ENCODE measurements around the gene PDGFA. TPM values are rescaled to one million over a fixed set of nuclear protein-coding genes. Genes with fewer than 3 reads are reported as not detected.

Gene PDGFA
- total RNA-seq, 1 donor from 2014 or later = 26.0 TPM

DNA sequence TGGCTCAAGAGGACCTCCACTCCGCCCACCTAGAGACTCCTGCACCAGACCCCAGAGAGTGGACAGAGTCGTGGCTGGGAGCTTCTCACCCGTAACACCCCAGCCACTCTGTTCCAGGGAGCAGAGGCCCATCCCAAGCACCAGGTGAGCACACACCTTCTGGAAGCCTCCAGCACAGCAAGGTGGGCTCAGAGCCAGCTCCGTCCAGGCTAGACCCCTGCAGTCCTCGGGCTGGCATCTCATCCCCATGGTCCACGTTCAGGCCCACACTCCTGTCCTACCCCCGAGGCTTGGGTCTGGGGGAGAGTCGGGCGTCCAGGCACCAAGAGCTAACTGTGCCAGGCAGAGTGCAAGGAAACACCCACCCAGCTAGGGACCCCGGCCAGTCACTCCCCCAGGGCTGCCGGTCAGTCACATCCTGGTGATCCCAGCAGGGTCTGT lies 13.2 kb downstream of the PDGFA start:
- Histone ChIP-seq H3K36me3 (peaks cover 38% of the 10 kb centered on the region), H3K9me3 (replicated peaks) (no peaks in the 10 kb centered on the region), H3K4me1 (peaks cover 29% of the 10 kb centered on the region), H3K27ac (replicated peaks) (no peak overlapping the region), H3K4me3 (no peak overlapping the region), H3K27me3 (ENCODE audit: low read depth) (no peaks in the 10 kb centered on the region)
- TF ChIP-seq, protein P1, sequence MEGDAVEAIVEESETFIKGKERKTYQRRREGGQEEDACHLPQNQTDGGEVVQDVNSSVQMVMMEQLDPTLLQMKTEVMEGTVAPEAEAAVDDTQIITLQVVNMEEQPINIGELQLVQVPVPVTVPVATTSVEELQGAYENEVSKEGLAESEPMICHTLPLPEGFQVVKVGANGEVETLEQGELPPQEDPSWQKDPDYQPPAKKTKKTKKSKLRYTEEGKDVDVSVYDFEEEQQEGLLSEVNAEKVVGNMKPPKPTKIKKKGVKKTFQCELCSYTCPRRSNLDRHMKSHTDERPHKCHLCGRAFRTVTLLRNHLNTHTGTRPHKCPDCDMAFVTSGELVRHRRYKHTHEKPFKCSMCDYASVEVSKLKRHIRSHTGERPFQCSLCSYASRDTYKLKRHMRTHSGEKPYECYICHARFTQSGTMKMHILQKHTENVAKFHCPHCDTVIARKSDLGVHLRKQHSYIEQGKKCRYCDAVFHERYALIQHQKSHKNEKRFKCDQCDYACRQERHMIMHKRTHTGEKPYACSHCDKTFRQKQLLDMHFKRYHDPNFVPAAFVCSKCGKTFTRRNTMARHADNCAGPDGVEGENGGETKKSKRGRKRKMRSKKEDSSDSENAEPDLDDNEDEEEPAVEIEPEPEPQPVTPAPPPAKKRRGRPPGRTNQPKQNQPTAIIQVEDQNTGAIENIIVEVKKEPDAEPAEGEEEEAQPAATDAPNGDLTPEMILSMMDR (IDR thresholded peaks at IDR 0.05; ENCODE audit: borderline replicate concordance) = no peak
- DNase-seq = peak; percentile 8
- intact Hi-C loops (cut with micrococcal nuclease) = no loop called here

DNA sequence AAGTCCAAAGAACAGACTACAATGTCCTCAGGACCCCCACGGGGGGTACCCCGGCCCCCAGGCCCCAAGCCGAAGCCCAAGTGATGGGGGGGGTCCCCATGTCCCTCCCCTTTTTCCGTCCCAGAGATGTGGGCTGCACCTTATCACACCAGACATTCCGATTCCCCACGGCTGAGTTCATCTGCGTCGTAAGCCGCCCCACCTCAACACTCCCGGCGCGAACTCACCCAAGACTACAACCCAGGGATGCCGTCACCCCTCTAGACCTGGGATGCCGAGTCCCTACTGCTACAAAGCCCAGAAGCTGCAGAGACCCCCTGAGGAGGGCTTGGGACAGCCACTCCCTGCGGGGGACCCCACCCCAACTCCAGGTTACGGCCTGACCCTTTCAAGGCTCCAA lies 14.5 kb downstream of the PDGFA start:
- DNase-seq = peak; percentile 5
- H3K4me1 ChIP-seq = peaks cover 29% of the 10 kb centered on the region
- no peak overlapping the region for H3K4me3 ChIP-seq
- no peak overlapping the region for H3K27ac ChIP-seq (replicated peaks)
- H3K9me3 ChIP-seq (replicated peaks) = no peaks in the 10 kb centered on the region
- TF ChIP-seq, protein P1 (IDR thresholded peaks at IDR 0.05; ENCODE audit: borderline replicate concordance) = no peak
- no peaks in the 10 kb centered on the region for H3K27me3 ChIP-seq (ENCODE audit: low read depth)
- H3K36me3 ChIP-seq = peaks cover 44% of the 10 kb centered on the region
- intact Hi-C loops (cut with micrococcal nuclease) = no loop called here

DNA sequence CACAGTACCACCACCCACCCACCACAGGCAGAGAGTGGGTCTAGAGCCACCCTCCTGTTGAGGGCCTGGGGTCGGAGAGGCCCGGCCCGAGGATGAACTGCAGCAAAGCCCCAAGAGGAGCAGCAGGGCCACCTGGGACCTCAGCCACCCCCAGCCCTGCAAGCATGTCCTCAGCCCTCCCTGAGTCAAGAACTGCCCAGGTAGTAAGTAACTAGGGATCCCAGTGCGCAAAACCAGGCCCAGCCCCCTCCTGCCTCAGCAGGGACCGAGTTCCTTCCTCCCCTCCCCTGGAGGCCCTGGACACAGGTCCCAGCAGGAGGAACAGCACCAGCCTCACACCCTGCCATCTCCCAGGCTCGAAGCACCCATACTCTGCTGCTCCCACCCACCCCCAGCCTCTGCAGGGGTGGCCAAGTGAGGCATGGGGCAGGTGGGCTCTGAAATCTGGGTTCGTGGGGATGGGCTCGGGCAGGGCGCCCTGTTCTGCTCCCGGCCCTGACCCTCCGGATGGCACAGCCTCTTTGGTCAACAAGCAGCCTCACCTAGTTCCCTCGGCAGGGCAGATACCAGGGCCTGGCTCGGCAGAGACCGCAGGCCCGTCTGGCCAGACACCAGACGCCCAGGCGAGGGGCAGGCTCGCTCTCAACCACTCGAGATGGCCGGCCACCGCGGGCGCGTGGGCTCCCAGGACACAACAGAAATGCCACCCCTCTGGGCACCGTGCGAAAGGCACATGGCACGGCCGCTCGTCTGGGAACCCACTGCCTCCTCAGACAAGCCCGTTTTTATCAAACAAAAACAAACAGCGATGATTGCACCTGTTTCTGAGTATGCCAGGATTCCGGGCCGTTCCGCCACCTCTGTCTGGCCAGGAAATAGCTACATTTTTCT lies 15.2 kb downstream of the PDGFA start:
- Histone ChIP-seq H3K27ac (replicated peaks) (peak overlapping the region; percentile 40), H3K36me3 (peaks cover 43% of the 10 kb centered on the region), H3K27me3 (ENCODE audit: low read depth) (no peaks in the 10 kb centered on the region), H3K9me3 (replicated peaks) (no peaks in the 10 kb centered on the region), H3K4me1 (peaks cover 29% of the 10 kb centered on the region), H3K4me3 (no peak overlapping the region)
- intact Hi-C loops (cut with micrococcal nuclease) = no loop called here
- DNase-seq = peak; percentile 12
- TF ChIP-seq, protein P1 (IDR thresholded peaks at IDR 0.05; ENCODE audit: borderline replicate concordance) = no peak

DNA sequence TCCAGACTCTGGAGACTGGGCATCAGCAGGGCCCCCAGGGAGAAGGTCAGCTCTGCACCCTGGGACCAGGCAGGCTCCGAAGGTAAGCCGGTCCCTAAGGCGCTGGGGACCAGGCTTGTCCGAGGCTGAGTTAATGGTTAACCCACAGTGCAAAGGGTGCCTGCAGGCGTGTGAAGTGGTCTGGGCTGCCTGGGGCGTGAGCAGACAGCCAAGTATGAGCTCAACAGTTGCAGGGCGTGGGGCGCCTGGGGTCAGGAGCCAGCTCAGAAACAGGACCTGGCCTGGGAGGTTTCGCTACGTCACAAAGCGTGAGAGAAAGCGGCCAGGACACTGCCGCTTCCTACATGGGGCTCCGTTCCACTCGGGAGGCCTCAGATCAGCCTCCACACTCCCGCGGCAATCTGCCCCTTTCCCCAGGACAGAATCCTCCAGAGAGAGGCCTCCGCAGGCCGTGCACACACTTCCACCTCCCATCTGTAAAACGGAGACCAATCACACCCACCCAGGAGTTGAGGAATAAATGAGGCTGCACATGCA lies 16.0 kb downstream of the PDGFA start:
- Histone ChIP-seq H3K4me3 (no peak overlapping the region), H3K27ac (replicated peaks) (peak overlapping the region; percentile 40), H3K9me3 (replicated peaks) (no peaks in the 10 kb centered on the region)

DNA sequence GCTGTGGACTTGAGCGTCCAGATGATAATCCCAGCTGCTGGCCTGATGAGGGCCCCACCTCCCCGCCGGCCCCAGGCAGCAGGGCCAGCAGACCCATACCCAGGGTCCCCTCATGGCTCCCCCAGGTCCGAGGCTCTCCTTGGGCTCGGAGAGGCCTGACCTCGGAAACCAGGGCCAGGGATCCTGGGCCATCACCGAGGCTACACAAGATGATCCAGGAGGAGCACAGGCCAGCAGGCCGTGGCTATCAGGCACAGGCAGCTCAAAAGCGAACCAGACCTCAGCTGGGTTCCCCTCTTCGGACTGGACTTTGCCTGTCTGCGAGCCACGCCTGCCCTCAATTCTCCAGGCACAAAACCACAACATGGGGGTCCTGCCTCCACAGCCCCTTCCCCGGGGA lies 17.4 kb downstream of the PDGFA start:
- H3K9me3 ChIP-seq (replicated peaks) = no peaks in the 10 kb centered on the region
- peaks cover 50% of the 10 kb centered on the region for H3K36me3 ChIP-seq
- no peaks in the 10 kb centered on the region for H3K27me3 ChIP-seq (ENCODE audit: low read depth)
- peaks cover 36% of the 10 kb centered on the region for H3K4me1 ChIP-seq
- intact Hi-C loops (cut with micrococcal nuclease) = no loop called here
- H3K27ac ChIP-seq (replicated peaks) = no peak overlapping the region
- no peak overlapping the region for H3K4me3 ChIP-seq
- DNase-seq = peak; percentile 10
- TF ChIP-seq, protein P1 (IDR thresholded peaks at IDR 0.05; ENCODE audit: borderline replicate concordance) = no peak

More for the DNA sequence above, 16.0 kb downstream of the PDGFA start:
- Histone ChIP-seq H3K36me3 (peaks cover 43% of the 10 kb centered on the region), H3K4me1 (peaks cover 36% of the 10 kb centered on the region), H3K27me3 (ENCODE audit: low read depth) (no peaks in the 10 kb centered on the region)
- TF ChIP-seq, protein P1 (IDR thresholded peaks at IDR 0.05; ENCODE audit: borderline replicate concordance) = no peak
- DNase-seq = peak; percentile 55
- intact Hi-C loops (cut with micrococcal nuclease) = no loop called here
